Transverse colon (tissue), 4 donors: Measurements from ENCODE around the gene FAM89B.

Source experiments
- EP300 ChIP-seq: sonication (generic); formaldehyde crosslinking; IDR thresholded peaks from one replicate; pipeline ENCODE4 v1.6.1; 2017; ENCODE audit warnings: antibody characterized with exemption, low read depth
- POLR2AphosphoS5 ChIP-seq, 3 donors: sonication (generic); formaldehyde crosslinking; IDR thresholded peaks; one replicate each; pipeline ENCODE4 v1.6.1; 2016; ENCODE audit warnings: antibody characterized with exemption in 3 of 3
- TF ChIP-seq, protein P1 (sequence below), 5 experiments: fragments of 200-600 bp in 3 of 5; fragments of 450-650 bp in 2 of 5; sonication (generic) in 3 of 5; IDR thresholded peaks; 1 replicate in 2 of 5; 2 replicates in 3 of 5; pipeline ENCODE4 v1.5.1; 2016 to 2017; ENCODE audit warnings: antibody characterized with exemption in 5 of 5, inconsistent platforms in 3 of 5, mild to moderate bottlenecking in 2 of 5, moderate library complexity in 1 of 5

- no peak for TF ChIP-seq EP300
- TF ChIP-seq POLR2AphosphoS5 (IDR thresholded peaks at IDR 0.05) = no peak
- TF ChIP-seq, protein P1, sequence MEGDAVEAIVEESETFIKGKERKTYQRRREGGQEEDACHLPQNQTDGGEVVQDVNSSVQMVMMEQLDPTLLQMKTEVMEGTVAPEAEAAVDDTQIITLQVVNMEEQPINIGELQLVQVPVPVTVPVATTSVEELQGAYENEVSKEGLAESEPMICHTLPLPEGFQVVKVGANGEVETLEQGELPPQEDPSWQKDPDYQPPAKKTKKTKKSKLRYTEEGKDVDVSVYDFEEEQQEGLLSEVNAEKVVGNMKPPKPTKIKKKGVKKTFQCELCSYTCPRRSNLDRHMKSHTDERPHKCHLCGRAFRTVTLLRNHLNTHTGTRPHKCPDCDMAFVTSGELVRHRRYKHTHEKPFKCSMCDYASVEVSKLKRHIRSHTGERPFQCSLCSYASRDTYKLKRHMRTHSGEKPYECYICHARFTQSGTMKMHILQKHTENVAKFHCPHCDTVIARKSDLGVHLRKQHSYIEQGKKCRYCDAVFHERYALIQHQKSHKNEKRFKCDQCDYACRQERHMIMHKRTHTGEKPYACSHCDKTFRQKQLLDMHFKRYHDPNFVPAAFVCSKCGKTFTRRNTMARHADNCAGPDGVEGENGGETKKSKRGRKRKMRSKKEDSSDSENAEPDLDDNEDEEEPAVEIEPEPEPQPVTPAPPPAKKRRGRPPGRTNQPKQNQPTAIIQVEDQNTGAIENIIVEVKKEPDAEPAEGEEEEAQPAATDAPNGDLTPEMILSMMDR (IDR thresholded peaks at IDR 0.05) = no peak
Measured at GRCh38 chr11:65554057-65554818, 18.1 kb upstream of the FAM89B start.
